GM10266 (cell line): Measurements from ENCODE around the gene RNF152.

Experiments used
- DNase-seq: peaks from one replicate; pipeline ENCODE4 v3.0.0; 2012; ENCODE audit errors: extremely low spot score
- CTCF ChIP-seq: IDR thresholded peaks from 2 replicates; pipeline ENCODE4 v1.5.1; 2012; ENCODE audit warnings: mild to moderate bottlenecking, low read depth; ENCODE audit not compliant: control insufficient read depth, insufficient read depth; ENCODE audit errors: missing control alignments

Gene RNF152

GRCh38 chr18:61774846-61775245, 118.0 kb downstream of the RNF152 start:
- no peak for TF ChIP-seq CTCF
- DNase-seq, result no peak

- DNase-seq, result no peak
- no peak for TF ChIP-seq CTCF
Measured at GRCh38 chr18:61772293-61772848, 120.4 kb downstream of the RNF152 start.

- no peak for TF ChIP-seq CTCF
- DNase-seq, result no peak
Measured at GRCh38 chr18:61771861-61772260, 120.9 kb downstream of the RNF152 start.

GRCh38 chr18:61770279-61770678, 122.5 kb downstream of the RNF152 start:
- no peak for TF ChIP-seq CTCF
- no peak for DNase-seq

- no peak for TF ChIP-seq CTCF
- no peak for DNase-seq
Measured at GRCh38 chr18:61766266-61766884, 126.4 kb downstream of the RNF152 start.

GRCh38 chr18:61765097-61765496, 127.7 kb downstream of the RNF152 start:
- TF ChIP-seq CTCF, result no peak
- no peak for DNase-seq

- no peak for TF ChIP-seq CTCF
- DNase-seq, result peak; percentile 15
Measured at GRCh38 chr18:61764381-61764780, 128.4 kb downstream of the RNF152 start.
